HG02642 (cell line): ENCODE measurements around the gene SLC36A4.
"Not testable (repeated sequence)": the region's sequence is repeated elsewhere in the genome, so short reads cannot be mapped to it uniquely, and the experiment has no call there.

Experiments used
- ATAC-seq: cut with Tn5 transposase; IDR thresholded peaks from one replicate; pipeline ENCODE4 v1.9.1; 2021; ENCODE audit warnings: mild to moderate bottlenecking; ENCODE audit not compliant: unreplicated experiment, poor library complexity

The SLC36A4 gene

DNA sequence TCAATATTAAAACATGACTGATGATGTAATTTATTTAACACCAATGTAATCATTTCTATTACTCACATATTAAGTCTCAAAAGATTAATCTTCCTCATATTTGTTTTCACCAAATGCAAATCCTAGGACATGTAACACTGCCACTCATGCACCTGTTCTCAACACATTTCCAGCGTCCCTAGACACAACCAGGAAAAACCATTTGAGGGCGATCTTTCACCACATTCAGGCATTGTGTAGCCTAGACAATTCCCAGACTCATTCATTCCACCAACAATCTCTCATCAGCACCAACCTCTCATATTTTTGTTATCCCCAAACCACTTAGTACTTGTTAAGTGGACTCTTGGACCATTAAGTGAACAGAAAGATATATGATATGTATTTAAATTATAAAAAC is 66.1 kb downstream of the SLC36A4 start:
- no peak for ATAC-seq

DNA sequence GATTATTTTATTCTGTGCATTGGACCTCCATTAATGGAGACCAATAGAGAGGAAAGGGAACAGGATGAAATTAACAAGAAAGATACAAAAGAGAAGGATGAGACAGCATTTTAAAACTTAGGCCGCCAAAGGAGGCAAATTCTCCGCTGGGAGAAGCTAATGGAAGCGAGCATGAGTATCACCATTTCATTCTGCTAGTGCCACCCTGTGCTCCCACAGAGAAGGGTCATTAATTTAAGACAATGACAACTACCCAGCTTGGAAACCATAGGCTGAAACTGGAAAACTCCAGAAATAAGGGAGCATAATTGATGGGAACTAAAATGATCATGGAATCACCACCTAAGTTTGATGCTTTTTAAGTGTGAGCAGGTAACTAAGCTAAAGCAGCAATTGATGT is 69.2 kb downstream of the SLC36A4 start:
- no peak for ATAC-seq

DNA sequence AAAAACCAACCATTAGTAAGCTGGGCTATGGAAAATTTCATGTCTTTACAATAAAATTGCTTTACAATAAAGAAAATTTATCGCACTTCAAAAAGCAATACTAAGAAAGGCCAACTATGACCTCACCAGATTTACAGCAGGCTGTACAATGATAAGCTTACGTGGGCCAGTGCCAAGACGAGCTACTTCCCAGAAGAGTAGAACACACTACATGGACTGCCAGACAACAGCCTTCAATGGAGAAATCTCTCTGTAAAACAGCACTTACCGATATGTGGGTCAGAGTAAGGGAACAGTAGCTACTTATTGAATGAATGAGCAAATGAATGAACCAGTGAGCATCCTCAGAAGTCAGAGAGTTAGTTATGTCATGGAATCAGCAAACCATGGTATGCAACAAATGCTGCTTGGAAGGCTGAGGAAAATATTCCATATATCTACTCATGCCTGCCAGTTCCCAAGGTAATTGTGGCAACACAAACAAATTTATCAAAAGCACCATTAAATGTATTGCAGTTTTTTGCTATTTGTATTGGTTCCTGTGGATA is 74.4 kb downstream of the SLC36A4 start:
- ATAC-seq = no peak

DNA sequence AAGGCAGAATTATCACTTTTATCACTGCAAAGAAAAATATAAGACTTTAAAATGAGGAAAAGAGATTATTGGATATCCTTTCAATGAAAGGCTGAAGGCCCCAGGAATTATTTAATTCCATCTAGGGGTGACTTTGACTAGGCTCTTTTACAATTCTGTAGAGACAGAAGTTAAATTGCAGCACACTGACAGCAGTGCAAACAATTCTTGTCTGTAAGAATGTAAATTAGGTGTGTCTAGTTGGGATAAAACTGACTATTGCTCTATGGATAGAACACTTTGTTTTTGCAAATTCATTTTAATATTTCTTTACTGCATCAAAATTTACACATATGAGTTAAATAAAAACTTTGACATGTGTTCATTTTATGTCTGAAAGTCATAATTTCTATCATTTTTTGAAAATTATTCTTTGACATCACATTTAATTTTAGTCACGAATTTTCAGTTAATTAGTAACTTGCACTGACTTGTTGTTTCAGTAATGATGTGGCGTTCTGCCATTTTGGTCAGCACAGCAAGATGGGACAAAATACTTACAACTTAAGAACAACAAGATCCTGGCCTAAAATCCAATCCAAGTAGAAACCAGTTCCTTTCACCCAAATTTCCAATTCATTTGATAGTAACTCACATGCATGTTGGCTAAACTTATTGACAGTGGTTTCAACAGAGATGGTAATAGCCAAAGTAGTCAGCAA is 75.1 kb downstream of the SLC36A4 start:
- no peak for ATAC-seq

DNA sequence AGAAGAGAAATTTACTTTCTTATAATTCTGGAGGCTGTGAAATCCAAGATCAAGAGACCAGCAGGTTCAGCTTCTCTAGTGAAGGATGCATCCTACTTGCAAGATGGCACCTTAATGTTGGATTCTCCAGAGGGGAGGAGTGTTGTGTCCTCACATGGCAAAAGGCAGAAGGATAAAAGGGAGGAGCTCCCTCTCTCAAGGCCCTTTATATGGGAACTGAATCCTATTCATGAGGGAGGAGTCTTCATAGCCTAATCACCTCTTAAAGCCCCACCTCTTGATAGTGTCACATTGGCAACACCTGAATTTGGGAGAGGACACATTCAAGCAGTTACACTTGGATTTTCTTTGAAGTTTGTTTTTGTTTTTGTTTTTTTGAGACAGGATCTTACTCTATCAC is 79.5 kb downstream of the SLC36A4 start:
- ATAC-seq = no peak

DNA sequence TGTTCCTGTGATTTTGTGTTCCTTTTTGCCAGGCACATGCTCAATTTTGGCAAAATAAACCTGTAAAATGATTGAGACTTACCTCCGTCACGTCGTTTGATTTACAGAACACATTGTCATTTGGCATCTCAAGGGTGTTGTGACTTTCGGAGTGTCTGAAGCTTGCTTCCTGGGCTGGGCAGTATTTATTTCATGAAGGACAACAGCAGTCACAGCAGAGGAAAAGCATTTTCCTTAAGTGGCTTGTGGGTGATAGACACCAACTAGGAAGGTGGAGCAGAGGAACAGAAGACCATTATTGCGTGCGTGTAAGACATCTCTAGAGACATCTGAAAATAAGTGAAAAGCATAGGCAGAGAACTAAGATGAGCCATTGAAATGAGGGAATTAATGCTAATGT is 80.2 kb downstream of the SLC36A4 start:
- ATAC-seq = no peak

DNA sequence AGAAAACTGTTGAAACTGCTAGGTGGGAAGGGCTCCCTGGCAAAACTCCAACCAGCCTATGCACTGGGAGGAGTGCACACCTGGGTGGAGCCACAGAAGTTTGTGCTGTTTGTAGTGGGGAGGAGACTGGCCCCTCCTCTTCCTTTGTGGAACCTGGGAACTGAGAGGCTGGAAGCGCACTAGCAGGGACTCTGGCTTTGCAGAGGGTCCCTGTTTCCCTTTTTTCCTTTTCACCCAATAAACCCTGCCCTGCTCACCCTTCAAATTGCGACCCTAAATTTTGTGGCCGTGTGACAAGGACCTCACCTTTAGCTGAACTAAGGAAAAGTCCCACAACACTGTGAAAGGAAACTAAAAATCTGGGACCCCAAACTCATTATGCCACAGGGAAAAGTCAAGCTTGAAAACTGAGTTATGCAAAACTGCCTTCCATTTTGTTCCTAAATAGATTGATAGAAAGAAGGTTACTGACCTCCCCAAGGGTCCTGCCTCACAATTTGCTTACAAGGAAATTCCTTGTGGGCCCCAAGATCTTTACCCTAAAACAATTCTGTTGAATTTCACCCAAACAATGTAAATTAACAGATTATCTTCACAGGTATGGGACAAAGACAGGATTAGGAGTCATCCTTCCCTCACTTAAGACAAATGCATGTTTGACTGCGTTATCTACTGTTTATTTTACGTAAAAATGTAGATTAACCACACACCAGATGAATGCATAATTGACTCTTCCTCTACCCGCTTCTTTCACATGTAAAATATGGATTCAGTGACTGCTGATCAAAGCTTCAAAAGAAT is 81.0 kb downstream of the SLC36A4 start:
- no peak for ATAC-seq

DNA sequence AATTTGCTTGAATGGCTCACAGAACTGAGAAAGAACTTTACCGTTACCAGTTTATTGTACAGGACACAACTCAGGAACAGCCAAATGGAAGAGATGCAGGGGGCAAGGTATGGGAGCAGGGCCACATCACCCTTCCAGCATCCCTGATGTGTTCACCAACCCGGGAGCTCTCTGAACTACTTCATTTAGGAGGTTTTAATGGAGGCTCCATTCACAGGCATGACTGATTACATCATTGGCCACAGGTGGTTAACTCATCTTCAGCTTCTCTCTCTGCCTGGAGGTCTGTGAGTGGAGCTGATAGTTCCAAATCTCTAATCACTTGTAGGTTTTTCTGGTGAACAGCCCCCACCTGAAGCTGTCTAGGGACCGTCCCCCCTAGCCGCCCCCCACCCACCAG is 83.5 kb downstream of the SLC36A4 start:
- no peak for ATAC-seq

DNA sequence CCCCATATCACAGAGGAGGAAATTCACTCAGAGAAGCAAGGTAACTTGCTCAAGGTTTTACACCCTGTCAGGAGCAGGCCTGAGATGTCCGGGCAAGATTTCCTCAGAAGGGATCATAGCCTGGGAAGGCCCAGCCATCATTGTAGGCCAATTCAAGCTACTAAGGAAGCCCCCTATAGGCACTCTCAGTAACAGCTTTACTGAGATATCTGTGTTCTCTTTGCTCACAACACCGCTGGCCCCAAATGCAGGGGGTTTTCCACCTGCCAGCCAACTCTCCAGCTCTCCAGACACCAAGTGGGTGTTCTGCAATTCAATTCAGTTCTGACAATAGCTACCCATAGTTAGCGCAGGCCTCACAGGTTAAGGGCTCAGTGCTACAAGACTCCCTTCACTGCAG is 84.0 kb downstream of the SLC36A4 start:
- no peak for ATAC-seq

DNA sequence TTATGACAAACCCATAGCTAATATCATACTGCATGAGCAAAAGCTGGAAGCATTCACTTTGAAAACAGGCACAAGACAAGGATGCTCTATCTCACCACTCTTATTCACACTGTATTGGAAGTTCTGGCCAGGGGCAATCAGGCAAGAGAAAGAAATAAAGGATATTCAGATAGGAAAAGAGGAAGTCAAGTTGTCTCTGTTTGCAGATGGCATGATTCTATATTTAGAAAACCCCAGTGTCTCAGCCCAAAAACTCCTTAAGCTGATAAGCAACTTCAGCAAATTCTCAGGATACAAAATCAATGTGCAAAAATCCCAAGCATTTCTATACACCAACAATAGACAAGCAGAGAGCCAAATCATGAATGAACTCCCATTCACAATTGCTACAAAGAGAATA is 86.6 kb downstream of the SLC36A4 start:
- not testable (repeated sequence) for ATAC-seq

DNA sequence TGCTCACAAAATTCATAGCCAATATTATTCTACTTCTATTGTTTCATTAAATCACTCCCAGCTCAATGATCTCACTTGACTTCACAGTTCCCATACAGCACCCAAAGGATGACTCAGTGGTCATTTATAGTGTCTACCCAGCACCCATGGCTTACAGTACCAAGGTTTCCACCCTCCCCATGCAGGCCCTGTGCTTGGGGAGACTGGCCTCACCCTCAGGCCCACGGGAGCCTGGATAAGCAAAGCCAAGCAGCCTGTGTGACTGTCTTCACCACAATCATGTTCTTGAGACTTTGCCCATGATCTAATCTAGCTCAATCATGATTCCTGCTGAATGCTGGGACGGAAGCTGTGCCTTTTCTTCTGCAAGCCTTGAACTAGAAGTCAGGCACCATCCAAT is 97.6 kb downstream of the SLC36A4 start:
- no peak for ATAC-seq

DNA sequence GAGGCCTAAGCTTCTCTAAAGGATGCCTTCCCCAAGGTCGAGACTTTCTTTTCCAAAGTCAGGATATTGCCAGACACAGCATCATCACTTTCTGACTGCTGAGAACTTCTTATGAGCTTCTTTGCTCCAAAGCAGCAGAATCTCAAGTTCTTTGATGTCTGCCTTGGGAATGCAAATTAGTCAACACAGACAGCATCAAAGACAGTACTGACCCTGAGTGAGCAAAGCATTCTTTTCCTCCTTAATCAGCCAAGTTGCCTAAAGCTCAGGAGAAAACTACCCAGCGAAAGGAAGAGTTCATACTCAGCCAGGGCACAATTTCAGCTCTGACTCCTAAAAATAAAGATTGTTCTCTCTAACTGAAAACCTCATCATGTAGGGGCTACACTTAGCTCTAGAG is 98.0 kb downstream of the SLC36A4 start:
- ATAC-seq = no peak
